SJCRH30 (cell line): ENCODE measurements around the gene LCE3E. TPM values are rescaled to one million over a fixed set of nuclear protein-coding genes. Genes with fewer than 3 reads are reported as not detected.
"Not testable (repeated sequence)": the region's sequence is repeated elsewhere in the genome, so short reads cannot be mapped to it uniquely, and the experiment has no call there.

Experiments used
- DNase-seq, 2 experiments: peaks; one replicate each; pipeline ENCODE4 v3.0.0-alpha.2; 2015 to 2020
- H3K27ac ChIP-seq: fragments of 250-450 bp; sonication (Bioruptor Pico); 2 replicates; pipeline ENCODE4 v1.5.1; 2020; ENCODE audit warnings: mild to moderate bottlenecking, moderate library complexity
- H3K27me3 ChIP-seq: fragments of 250-450 bp; sonication (Bioruptor Pico); 2 replicates; pipeline ENCODE4 v1.5.1; 2020; ENCODE audit warnings: mild to moderate bottlenecking, moderate library complexity
- H3K36me3 ChIP-seq: fragments of 250-450 bp; sonication (Bioruptor Pico); 2 replicates; pipeline ENCODE4 v1.5.1; 2020; ENCODE audit warnings: mild to moderate bottlenecking, moderate library complexity
- H3K4me1 ChIP-seq: fragments of 250-450 bp; sonication (Bioruptor Pico); 2 replicates; pipeline ENCODE4 v1.5.1; 2020; ENCODE audit warnings: mild to moderate bottlenecking, moderate library complexity
- H3K4me3 ChIP-seq: fragments of 250-450 bp; sonication (Bioruptor Pico); 2 replicates; pipeline ENCODE4 v1.5.1; 2020; ENCODE audit warnings: mild to moderate bottlenecking, moderate library complexity
- H3K9me3 ChIP-seq: fragments of 250-450 bp; sonication (Bioruptor Pico); replicated peaks from 2 replicates; pipeline ENCODE4 v1.5.1; 2020; ENCODE audit warnings: mild to moderate bottlenecking, moderate library complexity
- total RNA-seq: library from RNA; depleted of rRNA; stranded (reverse); fragments of >200 nt; shearing (Covaris generic); gene quantifications from 2 replicates; pipeline ENCODE4 v1.2.3, GENCODE V29; 2014; rRNA removed

LCE3E gene
- total RNA-seq, result not detected in 2 replicates

- DNase-seq, result no peak
- H3K4me3 ChIP-seq, result no peak within 1 kb of the TSS
- H3K27me3 ChIP-seq, result no peaks in the 10 kb centered on the region
- H3K27ac ChIP-seq, result no peak within 1 kb of the TSS
- no peaks in the 10 kb centered on the region for H3K9me3 ChIP-seq
- no peaks in the 10 kb centered on the region for H3K36me3 ChIP-seq
- H3K4me1 ChIP-seq, result no peaks in the 10 kb centered on the region
These were observed at the start of gene LCE3E for GRCh38 chr1:152566681-152567080. Gene LCE3E (minus strand): TSS chr1:152566780. CDS start chr1:152566208, 572 bp downstream.

- H3K9me3 ChIP-seq, result no peaks in the 10 kb centered on the region
- H3K27ac ChIP-seq, result no peak within 1 kb of the TSS
- H3K4me1 ChIP-seq, result no peaks in the 10 kb centered on the region
These were observed 46.9 kb upstream of the LCE3E start, which contains the start of gene LCE3B for GRCh38 chr1:152613511-152613910. Gene LCE3B (plus strand): TSS chr1:152613811. CDS start chr1:152613811, 0 bp downstream.

GRCh38 chr1:152599934-152600333, 33.4 kb upstream of the LCE3E start, which contains the start of gene LCE3C:
Gene LCE3C (plus strand): TSS chr1:152600234. CDS start chr1:152600732, 498 bp downstream.
- Histone ChIP-seq H3K27me3 (no peaks in the 10 kb centered on the region), H3K36me3 (no peaks in the 10 kb centered on the region), H3K4me3 (no peak within 1 kb of the TSS), H3K9me3 (no peaks in the 10 kb centered on the region), H3K27ac (no peak within 1 kb of the TSS), H3K4me1 (no peaks in the 10 kb centered on the region)
- DNase-seq, result no peak

More at GRCh38 chr1:152613511-152613910, 46.9 kb upstream of the LCE3E start, which contains the start of gene LCE3B:
- Histone ChIP-seq H3K27me3 (no peaks in the 10 kb centered on the region), H3K36me3 (no peaks in the 10 kb centered on the region), H3K4me3 (no peak within 1 kb of the TSS)
- no peak for DNase-seq

- Histone ChIP-seq H3K4me1 (no peaks in the 10 kb centered on the region), H3K36me3 (no peaks in the 10 kb centered on the region), H3K4me3 (no peak overlapping the region), H3K9me3 (no peaks in the 10 kb centered on the region), H3K27ac (no peak overlapping the region), H3K27me3 (no peaks in the 10 kb centered on the region)
- no peak for DNase-seq
These were observed 30.4 kb upstream of the LCE3E start for GRCh38 chr1:152596986-152597385.

- no peak for DNase-seq
- H3K27ac ChIP-seq, result no peak overlapping the region
- no peak overlapping the region for H3K4me3 ChIP-seq
- H3K27me3 ChIP-seq, result no peaks in the 10 kb centered on the region
- no peaks in the 10 kb centered on the region for H3K4me1 ChIP-seq
- no peaks in the 10 kb centered on the region for H3K36me3 ChIP-seq
- no peaks in the 10 kb centered on the region for H3K9me3 ChIP-seq
These were observed 19.0 kb upstream of the LCE3E start for GRCh38 chr1:152585586-152585985.

- H3K4me1 ChIP-seq, result no peaks in the 10 kb centered on the region
These were observed 16.1 kb upstream of the LCE3E start for GRCh38 chr1:152582647-152583046.

GRCh38 chr1:152580433-152580832, 13.9 kb upstream of the LCE3E start, which contains the start of gene LCE3D:
Gene LCE3D (minus strand): TSS chr1:152580516. CDS start chr1:152579936, 580 bp downstream.
- Histone ChIP-seq H3K27ac (no peak within 1 kb of the TSS), H3K9me3 (no peaks in the 10 kb centered on the region), H3K27me3 (no peaks in the 10 kb centered on the region), H3K36me3 (no peaks in the 10 kb centered on the region), H3K4me1 (no peaks in the 10 kb centered on the region), H3K4me3 (no peak within 1 kb of the TSS)
- no peak for DNase-seq

More at GRCh38 chr1:152582647-152583046, 16.1 kb upstream of the LCE3E start:
- no peaks in the 10 kb centered on the region for H3K27me3 ChIP-seq
- H3K27ac ChIP-seq, result no peak overlapping the region
- H3K4me3 ChIP-seq, result no peak overlapping the region
- no peaks in the 10 kb centered on the region for H3K9me3 ChIP-seq
- H3K36me3 ChIP-seq, result no peaks in the 10 kb centered on the region
- no peak for DNase-seq

- not testable (repeated sequence) for DNase-seq, H3K27ac ChIP-seq, H3K36me3 ChIP-seq, H3K9me3 ChIP-seq, H3K4me1 ChIP-seq, H3K4me3 ChIP-seq, H3K27me3 ChIP-seq
These were observed 12.9 kb upstream of the LCE3E start for GRCh38 chr1:152579526-152579925.

GRCh38 chr1:152577168-152577567, 10.6 kb upstream of the LCE3E start:
- Histone ChIP-seq H3K4me3 (no peak overlapping the region), H3K27ac (no peak overlapping the region), H3K9me3 (no peaks in the 10 kb centered on the region), H3K4me1 (no peaks in the 10 kb centered on the region), H3K27me3 (no peaks in the 10 kb centered on the region), H3K36me3 (no peaks in the 10 kb centered on the region)
- no peak for DNase-seq

- Histone ChIP-seq H3K36me3 (no peaks in the 10 kb centered on the region), H3K27ac (no peak overlapping the region), H3K4me1 (no peaks in the 10 kb centered on the region), H3K9me3 (no peaks in the 10 kb centered on the region), H3K4me3 (no peak overlapping the region), H3K27me3 (no peaks in the 10 kb centered on the region)
- no peak for DNase-seq
These were observed 905 bp downstream of the LCE3E start for GRCh38 chr1:152565535-152566215.

GRCh38 chr1:152565115-152565514, 1.5 kb downstream of the LCE3E start:
- Histone ChIP-seq H3K4me1 (no peaks in the 10 kb centered on the region), H3K27ac (no peak overlapping the region), H3K27me3 (no peaks in the 10 kb centered on the region), H3K9me3 (no peaks in the 10 kb centered on the region), H3K36me3 (no peaks in the 10 kb centered on the region), H3K4me3 (no peak overlapping the region)
- no peak for DNase-seq

- not testable (repeated sequence) for DNase-seq, H3K4me1 ChIP-seq, H3K27ac ChIP-seq, H3K9me3 ChIP-seq, H3K27me3 ChIP-seq, H3K4me3 ChIP-seq, H3K36me3 ChIP-seq
These were observed 18.2 kb downstream of the LCE3E start for GRCh38 chr1:152548358-152548757.

- Histone ChIP-seq H3K27ac (no peak overlapping the region), H3K9me3 (no peaks in the 10 kb centered on the region), H3K4me1 (no peaks in the 10 kb centered on the region), H3K4me3 (no peak overlapping the region), H3K36me3 (no peaks in the 10 kb centered on the region), H3K27me3 (no peaks in the 10 kb centered on the region)
- DNase-seq, result no peak
These were observed 19.9 kb downstream of the LCE3E start for GRCh38 chr1:152546704-152547103.

- Histone ChIP-seq H3K27ac (no peak overlapping the region), H3K4me3 (no peak overlapping the region), H3K4me1 (no peaks in the 10 kb centered on the region), H3K9me3 (no peaks in the 10 kb centered on the region), H3K27me3 (no peaks in the 10 kb centered on the region), H3K36me3 (no peaks in the 10 kb centered on the region)
- peak in 1 of 2 experiments; percentile 15 for DNase-seq
These were observed 22.8 kb downstream of the LCE3E start for GRCh38 chr1:152543820-152544219.

- no peak overlapping the region for H3K27ac ChIP-seq
- no peak overlapping the region for H3K4me3 ChIP-seq
- no peaks in the 10 kb centered on the region for H3K9me3 ChIP-seq
- DNase-seq, result no peak
- H3K36me3 ChIP-seq, result no peaks in the 10 kb centered on the region
- H3K4me1 ChIP-seq, result no peaks in the 10 kb centered on the region
- H3K27me3 ChIP-seq, result no peaks in the 10 kb centered on the region
These were observed 26.7 kb downstream of the LCE3E start for GRCh38 chr1:152539901-152540300.

GRCh38 chr1:152537496-152537895, 29.1 kb downstream of the LCE3E start:
- H3K4me1 ChIP-seq, result no peaks in the 10 kb centered on the region
- no peaks in the 10 kb centered on the region for H3K27me3 ChIP-seq
- H3K4me3 ChIP-seq, result no peak overlapping the region

More at GRCh38 chr1:152537496-152537895, 29.1 kb downstream of the LCE3E start:
- no peaks in the 10 kb centered on the region for H3K36me3 ChIP-seq
- no peak overlapping the region for H3K27ac ChIP-seq
- no peaks in the 10 kb centered on the region for H3K9me3 ChIP-seq
- no peak for DNase-seq
